Fibroblast of lung (primary cell): ENCODE results near the gene ATXN1.

Experiments used
- EZH2 ChIP-seq: IDR thresholded peaks from 2 replicates; pipeline ENCODE4 v1.5.1; 2012; ENCODE audit warnings: low read length, control low read depth, mild to moderate bottlenecking; ENCODE audit errors: missing control alignments
- TF ChIP-seq, protein P1 (sequence below), 2 donors: IDR thresholded peaks in 1 of 2; conservative IDR thresholded peaks in 1 of 2; 1 replicate in 1 of 2; 2 replicates in 1 of 2; pipeline ENCODE4 v1.5.1; 2011 to 2012; ENCODE audit warnings: low read length in 2 of 2, control low read depth in 1 of 2, inconsistent platforms in 1 of 2, low read depth in 1 of 2, mild to moderate bottlenecking in 1 of 2

DNA sequence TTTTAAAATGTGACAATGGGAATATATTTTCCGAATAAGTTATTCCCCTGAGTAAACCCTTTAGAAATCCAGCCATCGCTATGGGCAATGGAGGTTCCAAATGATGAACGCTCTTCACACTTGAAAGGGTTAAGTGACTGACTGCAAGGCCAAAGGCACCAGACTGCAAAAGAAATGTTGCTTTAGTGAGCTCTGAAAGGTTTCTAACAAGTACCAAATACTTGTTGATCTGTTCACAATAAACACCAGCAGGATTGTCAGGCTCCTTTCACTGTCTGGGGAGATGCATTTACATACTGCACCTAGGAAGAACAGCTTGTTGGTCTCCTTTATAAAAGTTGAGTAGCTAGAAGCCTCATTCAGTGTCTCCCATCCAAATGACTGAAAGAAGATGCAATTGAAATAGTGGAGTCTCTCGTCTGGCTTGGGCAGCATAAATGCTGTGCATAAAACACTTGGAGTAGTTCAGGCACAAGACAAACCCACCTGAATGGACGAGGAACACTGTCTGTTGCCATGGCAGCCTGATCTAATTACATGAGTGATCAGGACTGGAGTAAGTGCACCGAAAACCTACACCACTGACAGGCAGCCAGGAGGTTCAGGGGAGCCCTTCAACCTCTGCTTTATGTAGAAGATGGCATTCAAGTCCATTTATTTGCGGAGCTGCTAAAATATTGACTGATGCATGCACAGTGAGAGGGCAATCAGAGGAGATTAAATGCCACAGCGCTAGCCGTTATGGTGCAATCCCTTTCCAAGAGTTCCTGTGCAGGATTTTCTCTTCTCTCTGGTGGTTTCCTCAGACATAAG, 2.9 kb downstream of the ATXN1 start:
- TF ChIP-seq, protein P1, sequence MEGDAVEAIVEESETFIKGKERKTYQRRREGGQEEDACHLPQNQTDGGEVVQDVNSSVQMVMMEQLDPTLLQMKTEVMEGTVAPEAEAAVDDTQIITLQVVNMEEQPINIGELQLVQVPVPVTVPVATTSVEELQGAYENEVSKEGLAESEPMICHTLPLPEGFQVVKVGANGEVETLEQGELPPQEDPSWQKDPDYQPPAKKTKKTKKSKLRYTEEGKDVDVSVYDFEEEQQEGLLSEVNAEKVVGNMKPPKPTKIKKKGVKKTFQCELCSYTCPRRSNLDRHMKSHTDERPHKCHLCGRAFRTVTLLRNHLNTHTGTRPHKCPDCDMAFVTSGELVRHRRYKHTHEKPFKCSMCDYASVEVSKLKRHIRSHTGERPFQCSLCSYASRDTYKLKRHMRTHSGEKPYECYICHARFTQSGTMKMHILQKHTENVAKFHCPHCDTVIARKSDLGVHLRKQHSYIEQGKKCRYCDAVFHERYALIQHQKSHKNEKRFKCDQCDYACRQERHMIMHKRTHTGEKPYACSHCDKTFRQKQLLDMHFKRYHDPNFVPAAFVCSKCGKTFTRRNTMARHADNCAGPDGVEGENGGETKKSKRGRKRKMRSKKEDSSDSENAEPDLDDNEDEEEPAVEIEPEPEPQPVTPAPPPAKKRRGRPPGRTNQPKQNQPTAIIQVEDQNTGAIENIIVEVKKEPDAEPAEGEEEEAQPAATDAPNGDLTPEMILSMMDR (conservative IDR thresholded peaks at IDR 0.05 in 1 of 2, IDR thresholded peaks at IDR 0.05 in 1 of 2; ENCODE audit: low read depth in 1 of 2, low read length in 2 of 2) = no peak
- TF ChIP-seq EZH2 = no peak
